Skeletal muscle satellite cell (primary cell): ENCODE measurements around the gene LIX1.

Experiments
- H3K27me3 ChIP-seq: 2 replicates; pipeline ENCODE4 v1.7.0; 2013; ENCODE audit warnings: low read length; ENCODE audit not compliant: control insufficient read depth, insufficient read depth
- H3K36me3 ChIP-seq: 2 replicates; pipeline ENCODE4 v1.7.0; 2013; ENCODE audit warnings: mild to moderate bottlenecking, control low read depth, low read length; ENCODE audit not compliant: insufficient read depth
- H3K4me1 ChIP-seq: 2 replicates; pipeline ENCODE4 v1.7.0; 2013; ENCODE audit warnings: low read length; ENCODE audit not compliant: control insufficient read depth, insufficient read depth
- H3K4me2 ChIP-seq: 2 replicates; pipeline ENCODE4 v1.7.0; 2013; ENCODE audit warnings: mild to moderate bottlenecking, low read length
- H3K4me3 ChIP-seq: 2 replicates; pipeline ENCODE4 v1.7.0; 2013; ENCODE audit warnings: low read length
- H3K9ac ChIP-seq: 2 replicates; pipeline ENCODE4 v1.7.0; 2013; ENCODE audit warnings: mild to moderate bottlenecking, low read depth, low read length, moderate library complexity
- H3K9me3 ChIP-seq: replicated peaks from 2 replicates; pipeline ENCODE4 v1.7.0; 2013; ENCODE audit warnings: mild to moderate bottlenecking, control low read depth, low read length

Gene LIX1

DNA sequence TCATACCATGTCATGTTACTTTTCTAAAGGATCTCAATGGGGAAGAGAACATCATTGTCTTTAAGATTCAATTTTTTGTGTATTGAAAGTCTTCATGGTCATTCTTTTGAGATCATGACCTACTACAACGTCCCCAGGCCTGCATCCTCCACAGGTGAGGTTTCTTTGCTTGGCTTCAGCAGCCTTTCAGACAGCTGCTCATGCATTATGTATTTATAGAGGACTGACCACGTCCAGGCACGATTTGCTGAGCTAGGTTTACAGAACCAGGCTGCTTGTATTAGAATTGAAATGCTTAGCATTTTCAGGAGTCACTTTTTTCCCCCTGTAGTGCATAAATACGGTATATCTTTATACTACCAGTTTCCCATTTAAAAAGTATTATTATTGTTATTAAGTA lies 70.4 kb downstream of the LIX1 start:
- H3K27me3 ChIP-seq, result no peaks in the 10 kb centered on the region

DNA sequence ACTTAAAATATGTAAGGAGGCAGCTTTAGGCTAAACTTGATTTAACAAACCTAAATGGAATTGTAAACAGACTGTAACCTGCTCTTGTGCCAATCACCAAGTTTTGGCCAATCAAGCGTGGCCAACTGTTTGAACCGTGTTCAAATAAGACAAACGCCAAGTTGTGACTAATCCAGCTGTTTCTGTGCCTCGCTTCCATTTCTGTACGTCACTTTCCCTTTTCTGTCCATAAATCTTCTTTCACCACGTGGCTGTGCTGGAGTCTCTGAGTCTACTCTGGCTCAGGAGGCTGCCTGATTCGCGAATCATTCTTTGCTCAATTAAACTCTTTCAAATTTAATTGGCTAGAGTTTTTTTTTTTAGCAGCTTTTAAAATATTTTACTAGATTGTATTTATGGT lies 71.3 kb downstream of the LIX1 start:
- no peak overlapping the region for H3K4me3 ChIP-seq
- H3K27me3 ChIP-seq, result no peaks in the 10 kb centered on the region
- H3K9me3 ChIP-seq, result no peaks in the 10 kb centered on the region
- no peaks in the 10 kb centered on the region for H3K36me3 ChIP-seq
- H3K9ac ChIP-seq, result no peak overlapping the region
- peak overlapping the region; percentile 39 for H3K4me2 ChIP-seq
- H3K4me1 ChIP-seq, result peaks cover 5% of the 10 kb centered on the region

More for the DNA sequence above, 70.4 kb downstream of the LIX1 start:
- Histone ChIP-seq H3K4me2 (no peak overlapping the region), H3K4me1 (peaks cover 5% of the 10 kb centered on the region), H3K9me3 (no peaks in the 10 kb centered on the region), H3K36me3 (no peaks in the 10 kb centered on the region), H3K4me3 (no peak overlapping the region), H3K9ac (no peak overlapping the region)

DNA sequence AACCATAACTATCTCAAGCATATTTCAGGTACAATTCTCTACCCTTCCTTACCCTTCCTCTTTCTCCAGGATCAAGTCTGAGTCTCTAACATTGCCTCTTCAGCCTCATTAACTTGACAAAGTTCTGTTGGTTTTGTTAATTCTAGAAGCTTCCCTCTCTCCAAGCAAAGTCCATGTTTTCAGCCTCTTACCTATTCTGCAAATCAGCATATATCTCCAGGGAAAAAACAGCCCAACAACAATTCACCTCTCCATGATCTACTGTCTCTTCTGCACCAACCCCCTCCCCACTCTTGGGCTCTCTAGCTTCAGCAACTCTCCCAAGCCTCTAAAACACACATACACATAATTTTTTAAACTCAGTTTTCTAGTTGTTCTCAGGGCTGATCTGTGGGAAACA lies 72.2 kb downstream of the LIX1 start:
- H3K4me3 ChIP-seq, result no peak overlapping the region
- H3K9ac ChIP-seq, result no peak overlapping the region
- no peaks in the 10 kb centered on the region for H3K27me3 ChIP-seq
- no peaks in the 10 kb centered on the region for H3K36me3 ChIP-seq
- peaks cover 5% of the 10 kb centered on the region for H3K4me1 ChIP-seq
- H3K9me3 ChIP-seq, result no peaks in the 10 kb centered on the region
- no peak overlapping the region for H3K4me2 ChIP-seq

DNA sequence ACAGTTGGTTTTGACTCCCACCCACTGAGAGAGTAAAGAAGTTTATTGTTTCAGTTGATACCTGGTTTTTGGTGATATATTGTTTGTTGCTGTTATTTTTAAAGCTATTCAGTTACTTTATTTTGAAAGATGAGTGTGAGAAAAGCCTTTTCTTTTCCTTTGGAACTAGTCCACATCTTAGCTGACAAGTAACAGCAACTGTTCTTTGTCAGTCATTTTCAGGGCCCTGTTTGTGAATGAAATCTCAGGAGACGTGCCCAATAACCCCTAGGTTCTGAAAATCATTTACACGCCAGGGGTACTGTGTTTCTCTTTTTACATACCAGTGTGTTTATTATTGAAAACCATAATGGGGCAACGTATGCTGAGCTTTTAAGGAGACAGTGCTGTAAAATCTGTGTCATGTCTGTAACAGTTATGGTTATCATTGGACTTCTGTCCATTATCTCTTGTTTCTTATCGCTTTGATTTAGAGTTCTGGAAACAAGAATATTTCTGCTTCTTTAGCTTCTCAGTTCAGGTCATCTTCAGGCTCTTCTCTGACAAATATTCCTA lies 75.0 kb downstream of the LIX1 start:
- H3K4me2 ChIP-seq, result no peak overlapping the region
- H3K4me1 ChIP-seq, result peaks cover 5% of the 10 kb centered on the region
- no peaks in the 10 kb centered on the region for H3K27me3 ChIP-seq
- no peaks in the 10 kb centered on the region for H3K36me3 ChIP-seq
- H3K4me3 ChIP-seq, result no peak overlapping the region
- no peaks in the 10 kb centered on the region for H3K9me3 ChIP-seq
- H3K9ac ChIP-seq, result no peak overlapping the region

DNA sequence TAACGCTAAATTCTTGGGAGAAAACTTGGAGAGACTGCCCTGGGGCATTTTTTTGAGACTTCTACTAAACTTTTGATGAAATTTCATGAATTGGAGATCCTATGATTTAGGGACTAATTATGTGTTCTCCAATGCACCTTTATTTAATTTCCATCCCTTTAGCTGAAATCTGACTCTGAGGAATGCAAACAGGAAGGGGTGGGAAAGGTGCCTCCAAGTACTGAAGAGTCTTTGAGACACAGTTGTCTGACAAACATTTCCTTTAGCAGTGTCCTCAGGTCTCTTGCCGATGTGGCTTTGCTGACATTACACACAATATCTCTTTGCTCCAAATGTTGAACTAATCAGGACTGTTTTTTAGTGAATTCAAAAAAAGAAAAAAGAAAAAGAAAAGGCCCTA lies 76.9 kb downstream of the LIX1 start:
- H3K9ac ChIP-seq, result no peak overlapping the region

DNA sequence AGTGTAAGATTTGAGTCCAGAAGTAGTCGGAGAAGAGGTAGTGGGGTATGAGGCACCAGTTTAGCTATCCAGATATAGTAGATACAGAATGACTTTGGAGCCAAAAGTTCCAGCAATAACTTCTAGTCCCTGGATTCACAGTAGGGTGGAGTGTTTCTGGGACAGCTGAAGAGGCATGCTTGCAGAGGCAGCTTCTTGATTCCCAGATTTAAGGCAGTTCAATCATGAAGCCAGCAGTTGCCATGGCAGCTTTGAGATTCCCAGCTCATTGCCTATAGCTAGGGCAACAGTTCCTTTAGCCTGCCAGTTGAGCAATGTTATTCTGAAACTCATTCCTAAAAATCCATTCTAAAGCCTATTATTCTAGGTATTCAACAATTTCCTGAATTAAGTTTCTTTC lies 79.2 kb downstream of the LIX1 start:
- Histone ChIP-seq H3K4me3 (no peak overlapping the region), H3K4me2 (no peak overlapping the region), H3K9ac (no peak overlapping the region), H3K9me3 (no peaks in the 10 kb centered on the region), H3K4me1 (no peaks in the 10 kb centered on the region), H3K27me3 (no peaks in the 10 kb centered on the region), H3K36me3 (no peaks in the 10 kb centered on the region)

More for the DNA sequence above, 76.9 kb downstream of the LIX1 start:
- no peaks in the 10 kb centered on the region for H3K36me3 ChIP-seq
- H3K4me1 ChIP-seq, result no peaks in the 10 kb centered on the region
- no peaks in the 10 kb centered on the region for H3K9me3 ChIP-seq
- no peak overlapping the region for H3K4me3 ChIP-seq
- H3K4me2 ChIP-seq, result no peak overlapping the region
- no peaks in the 10 kb centered on the region for H3K27me3 ChIP-seq

DNA sequence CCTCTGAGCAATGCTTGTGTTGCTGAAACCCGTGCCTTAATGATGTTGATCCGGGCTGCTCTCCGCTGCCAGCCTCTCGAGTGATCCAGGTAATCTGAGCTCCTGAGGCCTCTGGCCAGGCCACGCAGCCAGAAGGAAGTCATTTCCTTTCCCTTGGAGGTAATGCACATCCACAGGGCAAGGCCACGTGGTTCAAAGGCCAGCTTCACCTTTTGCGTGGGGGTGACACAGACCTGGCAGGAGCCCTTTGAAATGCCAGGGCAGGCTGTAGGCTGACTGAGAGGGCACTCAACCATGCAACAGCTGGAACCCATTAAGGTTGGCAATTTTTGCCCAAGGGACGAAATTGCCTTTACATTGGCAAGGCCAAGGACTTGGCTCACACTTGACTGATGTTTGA lies 80.4 kb downstream of the LIX1 start:
- no peaks in the 10 kb centered on the region for H3K9me3 ChIP-seq
- no peaks in the 10 kb centered on the region for H3K36me3 ChIP-seq
- H3K9ac ChIP-seq, result no peak overlapping the region
- peaks cover 2% of the 10 kb centered on the region for H3K27me3 ChIP-seq
- H3K4me3 ChIP-seq, result no peak overlapping the region
- H3K4me2 ChIP-seq, result no peak overlapping the region
- no peaks in the 10 kb centered on the region for H3K4me1 ChIP-seq

DNA sequence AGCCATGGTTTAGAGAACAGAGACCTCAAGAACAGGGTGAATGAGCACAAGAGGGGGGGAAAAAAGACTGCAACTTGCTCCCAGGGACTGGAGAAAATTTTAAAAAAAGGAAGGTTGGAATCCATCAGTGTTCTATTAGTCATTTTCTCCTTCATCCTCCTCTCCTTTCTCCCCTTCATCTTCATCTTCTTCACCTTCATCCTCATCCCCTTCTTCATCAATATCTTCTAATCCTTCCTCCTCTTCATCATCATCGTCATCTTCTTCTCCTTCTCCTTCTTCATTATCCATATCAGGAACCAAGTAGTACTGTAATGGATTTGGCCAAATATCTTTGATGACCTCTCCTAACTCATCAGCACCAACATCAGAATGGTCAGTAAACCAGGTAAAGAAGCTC lies 86.1 kb downstream of the LIX1 start:
- no peaks in the 10 kb centered on the region for H3K9me3 ChIP-seq
- H3K27me3 ChIP-seq, result peaks cover 11% of the 10 kb centered on the region
- no peaks in the 10 kb centered on the region for H3K36me3 ChIP-seq
- H3K4me2 ChIP-seq, result no peak overlapping the region
- H3K4me1 ChIP-seq, result no peaks in the 10 kb centered on the region
- no peak overlapping the region for H3K9ac ChIP-seq
- no peak overlapping the region for H3K4me3 ChIP-seq

DNA sequence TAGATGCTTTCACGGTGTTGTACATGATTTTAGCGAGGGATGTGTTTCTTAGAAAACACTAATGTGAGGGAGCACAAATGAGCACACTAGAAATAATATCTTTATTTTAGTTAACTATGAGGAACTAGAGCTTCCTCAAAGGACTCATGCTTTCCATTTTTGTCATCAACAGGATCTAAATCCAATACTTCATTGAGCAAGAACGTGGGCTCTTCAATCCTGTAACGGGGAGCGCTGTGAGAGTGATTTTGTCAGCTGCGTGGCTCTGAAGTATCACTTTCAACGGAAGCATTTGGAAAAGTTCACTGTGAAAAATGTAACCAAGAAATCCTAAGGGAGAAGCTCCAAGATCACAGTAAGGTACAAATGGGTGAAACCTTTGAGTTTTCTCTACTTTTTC lies 93.2 kb downstream of the LIX1 start:
- H3K4me3 ChIP-seq, result no peak overlapping the region
- no peak overlapping the region for H3K9ac ChIP-seq
- no peaks in the 10 kb centered on the region for H3K36me3 ChIP-seq
- no peak overlapping the region for H3K4me2 ChIP-seq
- H3K9me3 ChIP-seq, result no peaks in the 10 kb centered on the region
- no peaks in the 10 kb centered on the region for H3K4me1 ChIP-seq
- H3K27me3 ChIP-seq, result peaks cover 25% of the 10 kb centered on the region

DNA sequence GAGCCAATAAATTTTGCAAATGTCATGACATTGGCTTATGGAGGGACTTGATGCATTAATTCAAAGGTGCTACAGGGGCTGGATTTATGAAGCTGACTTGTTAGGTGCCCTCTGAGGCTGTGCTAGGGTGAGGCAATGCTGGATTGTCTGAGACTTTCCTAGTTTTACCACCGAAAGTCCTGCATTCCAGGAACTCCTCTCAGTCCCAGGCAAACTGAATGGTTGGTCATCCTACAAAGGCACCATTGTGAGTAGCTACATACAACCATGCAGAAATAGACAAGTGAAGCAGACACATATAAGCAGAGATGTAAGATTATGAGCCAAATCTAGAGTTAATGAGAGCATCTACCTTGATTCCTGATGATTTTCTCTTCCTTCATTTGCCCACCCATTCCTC lies 95.3 kb downstream of the LIX1 start:
- Histone ChIP-seq H3K4me3 (no peak overlapping the region), H3K9ac (no peak overlapping the region), H3K27me3 (peaks cover 20% of the 10 kb centered on the region), H3K4me1 (no peaks in the 10 kb centered on the region), H3K4me2 (no peak overlapping the region), H3K36me3 (no peaks in the 10 kb centered on the region), H3K9me3 (no peaks in the 10 kb centered on the region)

DNA sequence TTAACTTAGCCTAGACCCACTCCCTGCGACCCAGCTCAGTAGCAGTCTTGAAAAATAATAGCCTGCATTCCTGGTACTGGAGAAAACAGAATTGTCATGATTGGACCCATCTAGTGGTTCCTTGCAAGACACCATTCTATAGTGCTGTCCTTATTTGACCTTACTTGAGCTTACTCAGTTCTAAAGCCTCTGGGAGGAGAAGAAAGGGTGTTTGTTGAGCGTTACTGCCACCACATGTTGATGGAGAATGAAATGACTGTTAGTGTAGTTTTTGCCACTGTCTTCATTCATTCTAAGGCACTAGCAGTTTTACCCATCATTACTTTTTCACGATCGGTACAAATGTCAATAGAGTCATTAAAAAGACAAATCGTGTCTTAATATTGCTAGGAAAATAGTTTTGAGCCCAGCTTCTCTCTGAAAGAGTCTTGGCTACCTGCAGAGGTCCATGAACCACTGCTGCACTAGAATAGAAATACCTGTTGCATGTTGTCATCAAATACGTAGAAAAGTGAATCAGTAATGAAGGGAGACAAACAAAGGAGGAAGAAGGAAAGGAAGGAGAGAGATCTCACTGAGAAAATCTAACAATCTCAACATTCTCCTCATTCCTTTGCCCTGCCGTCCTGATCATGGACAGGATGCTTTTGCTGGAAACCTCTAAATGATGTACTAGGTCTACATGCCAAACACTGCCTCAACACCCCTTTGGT lies 96.0 kb downstream of the LIX1 start:
- Histone ChIP-seq H3K36me3 (no peaks in the 10 kb centered on the region), H3K27me3 (peaks cover 20% of the 10 kb centered on the region), H3K9me3 (no peaks in the 10 kb centered on the region), H3K4me2 (no peak overlapping the region), H3K4me3 (no peak overlapping the region), H3K9ac (no peak overlapping the region), H3K4me1 (no peaks in the 10 kb centered on the region)

DNA sequence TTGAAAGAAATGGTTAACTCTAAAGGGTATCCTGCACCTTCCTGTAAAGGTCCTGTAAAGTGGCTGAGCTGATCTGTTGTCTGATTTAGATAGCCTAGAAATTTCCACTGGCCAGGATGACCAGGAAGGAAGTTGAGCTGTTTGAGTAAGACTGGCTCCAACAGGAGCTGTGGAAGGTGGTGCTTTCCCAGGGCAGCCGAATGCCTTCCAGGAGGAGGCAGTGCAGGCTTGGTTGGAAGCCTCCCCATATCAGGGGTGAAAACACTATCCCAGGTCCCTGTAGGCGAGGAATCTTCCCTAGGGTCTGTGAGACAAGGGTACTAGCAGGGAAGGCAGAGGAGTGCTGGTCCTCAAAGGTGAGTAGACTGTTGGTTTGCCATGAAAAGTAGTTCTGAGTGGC lies 98.4 kb downstream of the LIX1 start:
- Histone ChIP-seq H3K9me3 (no peaks in the 10 kb centered on the region), H3K36me3 (no peaks in the 10 kb centered on the region), H3K4me1 (no peaks in the 10 kb centered on the region), H3K9ac (no peak overlapping the region), H3K4me2 (no peak overlapping the region), H3K27me3 (peaks cover 7% of the 10 kb centered on the region), H3K4me3 (no peak overlapping the region)
